GM21529 (cell line): ENCODE results near the gene GJC1.

Experiments used
- ATAC-seq: cut with Tn5 transposase; IDR thresholded peaks from one replicate; pipeline ENCODE4 v1.9.1; 2021; ENCODE audit not compliant: unreplicated experiment

GJC1 gene

GRCh38 chr17:44829523-44830358, at the start of gene GJC1:
TSS of gene GJC1 (minus strand) at chr17:44830287. CDS start at chr17:44805817, 24,470 bp downstream.
- no peak for ATAC-seq

GRCh38 chr17:44879376-44879775, 49.3 kb upstream of the GJC1 start:
- no peak for ATAC-seq

GRCh38 chr17:44878627-44879221, 48.6 kb upstream of the GJC1 start:
- ATAC-seq, result no peak

- ATAC-seq, result no peak
Observed at GRCh38 chr17:44877121-44877520, 47.0 kb upstream of the GJC1 start.

DNA sequence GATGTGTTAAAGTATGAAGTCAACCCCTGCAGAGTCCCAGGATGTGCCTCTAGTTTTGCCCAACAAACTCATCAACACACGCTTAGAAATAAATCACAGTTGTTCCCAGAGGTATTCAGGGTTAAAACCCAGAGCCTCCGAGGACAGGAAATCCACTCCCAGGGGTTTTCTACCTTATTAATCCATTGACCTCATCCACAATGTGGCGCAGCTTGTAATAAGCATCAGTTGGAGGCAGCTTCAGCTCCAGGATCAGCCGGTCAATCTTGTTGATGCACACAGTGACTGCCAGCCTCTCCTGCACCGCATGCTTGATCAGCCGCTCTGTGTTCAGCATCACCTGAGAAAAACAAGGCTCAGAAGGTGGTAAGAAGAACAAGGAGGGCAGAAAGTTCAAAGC, 45.7 kb upstream of the GJC1 start:
- no peak for ATAC-seq

- ATAC-seq, result no peak
Observed at GRCh38 chr17:44872131-44872768, 42.2 kb upstream of the GJC1 start.

DNA sequence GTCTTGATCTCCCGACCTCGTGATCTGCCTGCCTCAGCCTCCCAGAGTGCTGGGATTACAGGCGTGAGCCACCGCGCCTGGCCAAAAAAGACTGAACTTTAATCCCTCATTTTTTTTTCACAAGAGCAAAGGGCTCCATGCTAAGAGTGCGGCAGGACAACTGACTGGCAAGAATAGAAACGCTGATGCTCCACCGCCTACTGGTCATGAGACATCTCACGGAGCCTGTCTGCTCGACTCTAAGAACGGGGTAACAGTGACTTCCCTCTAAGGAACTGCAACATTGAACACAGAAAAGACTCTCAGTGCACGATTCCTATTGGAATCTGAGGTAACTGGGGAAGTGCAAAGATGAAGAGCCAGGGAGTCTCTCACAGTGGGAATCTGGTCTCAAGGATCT, 41.5 kb upstream of the GJC1 start:
- ATAC-seq, result no peak

DNA sequence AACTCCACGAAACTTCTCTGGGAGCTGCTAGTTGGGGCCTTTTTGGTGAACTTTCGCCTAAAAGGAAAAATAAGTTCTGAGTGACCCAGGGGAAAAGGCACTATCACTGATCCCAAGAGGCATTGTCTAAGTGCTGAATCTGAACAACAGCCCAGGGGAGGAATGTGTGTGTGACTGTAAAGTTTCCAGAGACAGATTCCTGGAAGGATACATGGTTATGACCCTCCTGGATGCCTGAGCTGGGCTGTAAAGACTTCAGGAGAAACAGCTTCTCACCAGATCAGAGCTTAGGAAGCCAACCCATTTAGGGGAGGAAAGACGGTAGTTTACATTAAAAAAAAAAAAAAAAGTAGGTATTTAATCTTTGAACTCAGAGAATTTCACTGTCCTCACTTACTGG, 37.8 kb upstream of the GJC1 start:
- no peak for ATAC-seq

DNA sequence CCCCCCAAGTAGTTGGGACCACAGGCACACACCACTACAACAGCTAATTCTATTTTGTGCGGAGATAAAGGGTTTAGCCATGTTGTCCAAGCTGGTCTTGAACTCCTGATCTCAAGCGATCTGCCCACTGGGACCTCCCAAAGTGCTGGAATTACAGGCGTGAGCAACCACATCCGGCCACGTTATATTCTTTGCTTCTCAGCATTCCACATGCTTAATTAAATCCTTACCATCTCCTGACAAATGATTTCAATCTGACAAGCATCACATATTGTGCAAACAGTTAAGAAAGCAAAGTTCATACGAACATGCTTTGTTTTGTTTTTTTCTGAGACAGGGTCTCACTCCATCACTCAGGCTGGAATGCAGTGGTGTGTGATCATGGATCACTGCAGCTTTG, 35.8 kb upstream of the GJC1 start:
- ATAC-seq, result no peak

DNA sequence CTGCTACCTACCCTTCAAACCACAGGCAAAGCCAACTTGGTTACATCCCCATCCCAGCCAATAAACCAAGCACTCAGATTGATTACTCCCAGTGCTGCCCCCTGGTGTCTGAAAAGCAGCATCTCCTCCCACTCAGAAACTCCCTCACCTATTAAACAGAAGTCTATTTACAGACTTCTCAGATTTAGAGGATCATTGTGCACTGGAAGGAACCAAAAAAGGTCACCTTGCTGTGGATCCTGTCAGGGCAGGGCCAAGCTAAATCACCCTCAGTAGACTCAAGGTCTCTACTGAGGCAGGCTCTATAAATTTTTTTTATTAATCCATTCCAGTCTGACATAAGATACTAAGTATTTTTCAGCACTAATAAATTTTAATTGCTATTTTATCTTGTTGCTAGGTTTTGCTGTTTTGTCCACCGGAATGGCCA, 35.2 kb upstream of the GJC1 start:
- no peak for ATAC-seq

DNA sequence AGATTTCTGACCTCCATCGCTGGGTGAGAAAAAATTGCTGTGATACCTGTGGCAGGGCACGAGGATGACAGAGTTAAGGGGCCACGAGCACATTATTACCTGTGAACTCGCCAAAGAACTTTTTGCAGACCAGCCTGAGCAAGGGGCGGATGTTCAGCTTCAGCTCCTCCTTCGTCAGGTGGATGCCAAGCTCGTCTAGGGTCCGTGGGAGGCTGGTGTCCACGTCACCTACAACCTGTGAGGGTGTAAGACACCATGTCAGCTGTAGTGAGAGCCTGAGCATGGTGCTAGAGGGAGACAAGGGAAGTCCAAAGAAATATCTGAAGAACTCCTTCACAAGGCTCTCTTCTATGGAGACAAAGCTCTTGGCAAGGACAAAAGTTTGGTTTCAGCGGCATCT, 34.7 kb upstream of the GJC1 start:
- ATAC-seq, result no peak

DNA sequence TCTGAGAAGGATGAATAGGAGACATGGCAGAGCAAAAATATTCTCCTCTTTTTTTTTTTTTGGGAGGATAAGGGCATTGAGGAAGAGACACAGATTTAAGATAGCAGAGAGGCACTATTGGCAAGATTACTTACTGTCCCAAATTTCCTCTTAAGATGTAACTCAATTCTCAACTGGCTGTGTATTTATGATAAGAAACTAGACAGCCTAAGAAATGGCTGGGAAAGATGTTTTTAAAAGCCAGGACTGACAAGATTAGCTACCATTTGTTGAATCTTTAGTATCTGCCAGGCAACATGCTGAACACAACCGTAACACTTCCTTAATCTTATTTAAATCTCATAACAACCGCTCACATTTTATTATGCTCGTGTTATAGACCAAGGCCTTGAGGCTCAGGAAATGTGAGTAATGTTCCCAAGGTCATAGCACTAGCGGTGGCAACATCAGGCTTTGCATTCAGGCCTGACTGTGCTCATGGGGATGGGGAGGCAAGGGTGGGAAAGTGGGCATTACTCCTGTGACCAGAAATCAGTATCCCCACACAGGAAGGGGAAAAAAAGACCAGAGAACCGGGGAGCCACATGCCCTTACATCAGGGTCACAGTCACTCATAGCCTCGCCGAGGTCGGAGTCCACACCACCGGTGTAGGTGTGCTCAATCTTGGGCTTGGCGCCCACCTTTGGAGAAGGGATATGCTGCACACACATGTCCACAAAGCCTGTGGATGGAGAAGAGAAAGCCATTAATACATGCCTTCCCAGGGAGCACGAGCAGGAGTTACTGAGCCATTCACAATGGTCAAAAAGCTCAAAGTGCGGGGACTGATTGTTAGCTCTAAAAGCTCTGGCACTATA, 33.2 kb upstream of the GJC1 start:
- ATAC-seq, result no peak

- ATAC-seq, result no peak
Observed at GRCh38 chr17:44862278-44862914, 32.3 kb upstream of the GJC1 start.

DNA sequence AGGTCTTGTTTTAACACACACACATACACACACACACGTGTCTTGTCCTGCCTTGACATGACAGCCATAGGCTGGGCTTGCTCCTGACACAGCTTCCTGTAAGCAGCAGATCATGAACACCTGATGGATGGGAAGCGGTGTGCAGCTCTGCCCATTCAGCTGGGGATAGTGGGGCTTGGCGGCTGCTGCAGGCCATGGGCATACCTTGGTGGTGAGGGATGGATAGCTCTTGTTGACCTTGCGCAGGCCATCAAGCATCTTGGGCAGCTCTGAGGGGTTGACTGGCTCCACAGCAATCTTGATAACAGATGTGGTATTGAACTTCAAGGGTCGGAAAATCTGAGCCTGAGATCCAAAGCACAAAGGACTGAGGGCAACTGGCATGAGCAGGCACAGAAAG, 29.6 kb upstream of the GJC1 start:
- ATAC-seq, result no peak

DNA sequence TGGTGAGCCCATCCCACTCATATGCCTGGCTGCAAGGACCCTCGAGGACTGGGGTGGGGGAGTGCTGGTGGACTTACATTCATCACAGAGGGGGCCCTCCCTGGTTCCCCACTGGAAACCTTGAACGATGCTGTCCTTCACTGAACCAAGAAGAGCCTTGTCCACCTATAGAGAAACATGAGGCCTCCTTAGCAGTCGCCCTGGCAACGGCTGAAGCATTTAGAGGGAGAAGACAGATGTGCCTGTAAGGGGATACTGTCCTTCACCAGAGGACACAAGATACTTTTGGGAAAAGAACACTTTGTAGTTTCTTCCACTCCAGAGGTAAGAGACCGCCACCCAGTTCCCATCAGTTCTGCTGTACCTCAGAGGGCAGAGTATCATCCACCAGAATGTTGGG, 24.1 kb upstream of the GJC1 start:
- no peak for ATAC-seq

DNA sequence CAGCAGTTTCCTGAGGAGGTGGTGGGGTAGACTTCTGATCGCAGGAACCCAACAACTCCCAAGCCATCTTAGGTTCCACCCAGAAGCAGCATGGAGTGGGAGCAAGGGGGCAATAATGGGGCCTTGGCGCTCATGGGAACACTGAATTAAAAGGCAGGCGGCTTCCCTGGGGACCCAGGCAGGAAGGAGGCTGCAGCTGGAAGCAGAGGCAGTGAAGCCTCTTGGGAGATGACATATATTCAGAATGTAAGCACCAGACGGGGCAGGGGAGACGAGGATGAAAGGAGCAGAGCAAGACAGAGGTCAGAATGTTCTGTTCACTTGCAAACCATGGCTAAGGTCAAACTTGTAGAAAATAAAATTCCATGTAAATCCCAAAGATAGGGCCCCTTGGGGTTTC, 20.5 kb upstream of the GJC1 start:
- ATAC-seq, result no peak

GRCh38 chr17:44850025-44850424, 19.9 kb upstream of the GJC1 start:
- ATAC-seq, result no peak

DNA sequence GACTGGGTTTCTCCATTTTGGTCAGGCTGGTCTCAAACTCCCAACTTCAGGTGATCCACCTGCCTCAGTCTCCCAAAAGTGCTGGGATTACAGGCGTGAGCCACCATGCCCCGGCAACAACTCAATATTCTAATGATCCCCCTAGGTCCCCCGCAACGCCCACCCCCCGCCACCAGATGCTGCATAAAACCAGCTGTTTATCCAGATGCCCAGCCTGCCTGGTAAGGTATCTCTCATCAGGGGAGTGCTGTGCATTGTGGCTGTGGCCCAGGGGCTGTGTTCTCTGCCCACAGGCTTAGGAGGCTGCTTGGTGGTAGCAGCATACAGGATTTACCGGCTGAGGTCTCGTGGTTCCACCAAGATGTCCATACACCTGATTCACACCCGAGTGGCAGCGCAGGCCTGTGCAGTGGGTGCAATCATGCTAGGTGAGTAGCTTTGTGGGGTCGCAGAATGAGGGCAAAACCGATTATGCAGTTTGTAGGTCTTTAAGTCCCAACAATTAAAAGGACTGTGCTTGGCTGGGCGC, 18.9 kb upstream of the GJC1 start:
- no peak for ATAC-seq

- no peak for ATAC-seq
Observed at GRCh38 chr17:44848257-44848795, 18.2 kb upstream of the GJC1 start.

GRCh38 chr17:44847586-44847985, 17.5 kb upstream of the GJC1 start, which contains the start of gene HIGD1B:
TSS of gene HIGD1B (plus strand) at chr17:44847883. CDS start at chr17:44848153, 270 bp downstream.
- no peak for ATAC-seq
